ENCODE data around the gene NKAPL. TPM values are rescaled to one million over a fixed set of nuclear protein-coding genes. Genes with fewer than 3 reads are reported as not detected.

Gene NKAPL
- total RNA-seq, 1 experiment from 2014 or later, result not detected

GRCh38 chr6:28274888-28275287 lies 15.8 kb downstream of the NKAPL start:
- DNase-seq (no peak), ATAC-seq (no peak)
- ChIA-PET POLR2A (ENCODE audit: unreplicated experiment) (no interaction called here), CTCF (no interaction called here)
- H3K79me2 ChIP-seq (ENCODE audit: low read length), result peaks cover 8% of the 10 kb centered on the region
- no peak overlapping the region for H3K4me2 ChIP-seq (ENCODE audit: low read length)
- peaks cover 9% of the 10 kb centered on the region; the same call in 1 of the 2 replicates for H3K36me3 ChIP-seq (ENCODE audit: low read depth, low read length)
- H2AFZ ChIP-seq (ENCODE audit: low read length), result no peak overlapping the region
- no peaks in the 10 kb centered on the region for H3K27me3 ChIP-seq (ENCODE audit: low read length)
- intact Hi-C loops (cut with micrococcal nuclease), result no loop called here
- H3K9ac ChIP-seq (ENCODE audit: low read length), result no peak overlapping the region
- H3K9me2 ChIP-seq (replicated peaks; ENCODE audit: low read length), result no peaks in the 10 kb centered on the region
- peaks cover 4% of the 10 kb centered on the region for H3K4me1 ChIP-seq (ENCODE audit: insufficient read depth, low read length)
- no peaks in the 10 kb centered on the region for H4K20me1 ChIP-seq (ENCODE audit: low read length)
- H3K27ac ChIP-seq (ENCODE audit: low read length), result no peak overlapping the region
- no TSS peak for BruUV-seq (replicated peaks)
- H3F3A ChIP-seq (ENCODE audit: low read length, unreplicated experiment), result no peaks in the 10 kb centered on the region
- TF ChIP-seq EZH2phosphoT487 (IDR thresholded peaks at IDR 0.05; ENCODE audit: borderline replicate concordance, low read length), result no peak
- TF ChIP-seq EZH2 (IDR thresholded peaks at IDR 0.05; ENCODE audit: low read length, unreplicated experiment), result no peak
- TF ChIP-seq CTCF (conservative IDR thresholded peaks at IDR 0.05; ENCODE audit: low read depth, low read length), result no peak
- H3K4me3 ChIP-seq (ENCODE audit: low read length), result no peak overlapping the region
- no peaks in the 10 kb centered on the region for H3K9me3 ChIP-seq (ENCODE audit: low read length)

- H3K79me2 ChIP-seq (ENCODE audit: low read length), result peaks cover 12% of the 10 kb centered on the region
- no peak overlapping the region for H3K4me2 ChIP-seq (ENCODE audit: low read length)
- BruUV-seq (replicated peaks), result no TSS peak
- H3K9me2 ChIP-seq (replicated peaks; ENCODE audit: low read length), result no peaks in the 10 kb centered on the region
- H3F3A ChIP-seq (ENCODE audit: low read length, unreplicated experiment), result no peaks in the 10 kb centered on the region
- no peaks in the 10 kb centered on the region for H3K9me3 ChIP-seq (ENCODE audit: low read length)
- intact Hi-C loops (cut with micrococcal nuclease), result no loop called here
- DNase-seq (no peak), ATAC-seq (no peak)
- ChIA-PET POLR2A (ENCODE audit: unreplicated experiment) (no interaction called here), CTCF (no interaction called here)
- H3K4me1 ChIP-seq (ENCODE audit: insufficient read depth, low read length), result peaks cover 16% of the 10 kb centered on the region
- no peak overlapping the region for H3K4me3 ChIP-seq (ENCODE audit: low read length)
- TF ChIP-seq EZH2 (IDR thresholded peaks at IDR 0.05; ENCODE audit: low read length, unreplicated experiment) (no peak), CTCF (conservative IDR thresholded peaks at IDR 0.05; ENCODE audit: low read depth, low read length) (no peak), EZH2phosphoT487 (IDR thresholded peaks at IDR 0.05; ENCODE audit: borderline replicate concordance, low read length) (no peak)
- H3K36me3 ChIP-seq (ENCODE audit: low read depth, low read length), result peaks cover 4% of the 10 kb centered on the region; the same call in 1 of the 2 replicates
- H3K9ac ChIP-seq (ENCODE audit: low read length), result no peak overlapping the region
- H3K27me3 ChIP-seq (ENCODE audit: low read length), result no peaks in the 10 kb centered on the region
- no peaks in the 10 kb centered on the region for H4K20me1 ChIP-seq (ENCODE audit: low read length)
- no peak overlapping the region for H3K27ac ChIP-seq (ENCODE audit: low read length)
- no peak overlapping the region for H2AFZ ChIP-seq (ENCODE audit: low read length)
These were observed 18.6 kb downstream of the NKAPL start for GRCh38 chr6:28277746-28278145.

DNA sequence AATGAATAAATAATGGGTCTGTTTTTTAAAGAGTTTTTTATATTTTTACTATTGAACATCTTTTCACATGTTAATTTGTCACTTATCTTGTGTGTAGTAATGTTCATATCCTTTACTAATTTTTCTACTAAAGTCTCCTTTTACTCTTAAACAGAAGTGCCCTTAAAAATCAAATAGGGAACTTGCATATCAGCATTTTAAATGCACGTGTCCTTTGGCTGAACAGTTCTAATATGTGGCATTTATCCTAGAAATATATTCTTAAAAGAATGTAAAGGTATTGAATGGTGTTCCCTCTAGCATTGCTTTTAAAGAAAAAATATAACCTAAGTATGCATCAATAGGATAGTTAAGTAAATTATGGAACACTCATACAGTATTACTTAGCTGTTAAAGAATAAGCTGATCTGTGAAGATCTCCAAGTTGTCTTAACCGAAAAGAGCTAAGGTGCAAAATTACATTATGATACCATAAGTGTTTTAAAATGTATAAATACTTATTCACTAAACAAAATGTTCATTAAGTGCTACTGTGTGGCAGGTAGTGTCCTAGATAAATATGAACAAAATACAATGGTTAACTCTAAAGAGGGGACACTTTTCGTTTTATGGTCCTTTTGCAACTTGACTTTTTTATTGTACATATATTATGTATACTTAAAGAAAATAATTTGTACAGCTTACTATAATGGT lies 21.6 kb downstream of the NKAPL start:
- Histone ChIP-seq H3K36me3 (ENCODE audit: low read depth, low read length) (peaks cover 9% of the 10 kb centered on the region; the same call in 1 of the 2 replicates), H3K4me1 (ENCODE audit: insufficient read depth, low read length) (peaks cover 19% of the 10 kb centered on the region), H3K9me3 (ENCODE audit: low read length) (no peaks in the 10 kb centered on the region), H3K27ac (ENCODE audit: low read length) (no peak overlapping the region), H3K9me2 (replicated peaks; ENCODE audit: low read length) (no peaks in the 10 kb centered on the region), H3K4me3 (ENCODE audit: low read length) (peak overlapping the region; percentile 96), H3K27me3 (ENCODE audit: low read length) (no peaks in the 10 kb centered on the region), H3K9ac (ENCODE audit: low read length) (peak overlapping the region; percentile 81), H3F3A (ENCODE audit: low read length, unreplicated experiment) (no peaks in the 10 kb centered on the region), H3K4me2 (ENCODE audit: low read length) (peak overlapping the region; percentile 83), H3K79me2 (ENCODE audit: low read length) (peaks cover 20% of the 10 kb centered on the region), H2AFZ (ENCODE audit: low read length) (peak overlapping the region; percentile 100), H4K20me1 (ENCODE audit: low read length) (no peaks in the 10 kb centered on the region)
- TF ChIP-seq CTCF (conservative IDR thresholded peaks at IDR 0.05; ENCODE audit: low read depth, low read length) (no peak), EZH2phosphoT487 (IDR thresholded peaks at IDR 0.05; ENCODE audit: borderline replicate concordance, low read length) (no peak), EZH2 (IDR thresholded peaks at IDR 0.05; ENCODE audit: low read length, unreplicated experiment) (no peak)
- no TSS peak for BruUV-seq (replicated peaks)
- ChIA-PET POLR2A (ENCODE audit: unreplicated experiment) (interaction anchor here (0.6 to 0.7 kb wide), 2 partner anchors 14 to 72 kb away, joined by 3 read pairs; partner anchors contain the start of gene ZSCAN26), CTCF (interaction anchor here (0.7 to 1.4 kb wide), 3 partner anchors 55 to 75 kb away, joined by 3 to 6 read pairs (median 4); no protein-coding TSS in a partner anchor)
- intact Hi-C loops (cut with micrococcal nuclease), result loop anchor here (1.0 to 2.0 kb wide), 2 partner anchors 55 to 74 kb away; no protein-coding TSS in a partner anchor
- DNase-seq (no peak), ATAC-seq (peak; percentile 4)

Measured in PC-3 (cell line).